ENCODE measurements around the gene TMEM127.
"Not testable (repeated sequence)": the region's sequence is repeated elsewhere in the genome, so short reads cannot be mapped to it uniquely, and the experiment has no call there.

TMEM127 gene

GRCh38 chr2:96240341-96241038, 25.3 kb downstream of the TMEM127 start:
- DNase-seq, result no peak

- DNase-seq, result no peak
Measured at GRCh38 chr2:96239745-96240264, 26.0 kb downstream of the TMEM127 start.

- no peak for DNase-seq
Measured at GRCh38 chr2:96239091-96239490, 26.7 kb downstream of the TMEM127 start.

- DNase-seq, result no peak
Measured at GRCh38 chr2:96238266-96238665, 27.5 kb downstream of the TMEM127 start.

- DNase-seq, result no peak
Measured at GRCh38 chr2:96236882-96237281, 28.9 kb downstream of the TMEM127 start.

- no peak for DNase-seq
Measured at GRCh38 chr2:96233880-96234316, 31.9 kb downstream of the TMEM127 start.

- DNase-seq, result no peak
Measured at GRCh38 chr2:96233436-96233835, 32.4 kb downstream of the TMEM127 start.

GRCh38 chr2:96231316-96231715, 34.5 kb downstream of the TMEM127 start:
- DNase-seq, result no peak

GRCh38 chr2:96225016-96225533, 40.7 kb downstream of the TMEM127 start:
- no peak for DNase-seq

GRCh38 chr2:96221106-96221505, 44.7 kb downstream of the TMEM127 start:
- not testable (repeated sequence) for DNase-seq

- DNase-seq, result not testable (repeated sequence)
Measured at GRCh38 chr2:96219959-96220358, 45.8 kb downstream of the TMEM127 start.

- DNase-seq, result no peak
Measured at GRCh38 chr2:96218508-96219131, 47.2 kb downstream of the TMEM127 start.

- DNase-seq, result no peak
Measured at GRCh38 chr2:96214554-96214953, 51.2 kb downstream of the TMEM127 start.

GRCh38 chr2:96213379-96213778, 52.4 kb downstream of the TMEM127 start:
- DNase-seq, result no peak

- DNase-seq, result no peak
Measured at GRCh38 chr2:96212339-96212738, 53.5 kb downstream of the TMEM127 start.

- no peak for DNase-seq
Measured at GRCh38 chr2:96209729-96210085, 56.1 kb downstream of the TMEM127 start.

- DNase-seq, result no peak
Measured at GRCh38 chr2:96209011-96209728, 56.6 kb downstream of the TMEM127 start.

GRCh38 chr2:96208143-96209010, 57.4 kb downstream of the TMEM127 start, which contains the start of gene STARD7:
TSS of gene STARD7 (minus strand) at chr2:96208827. CDS start at chr2:96208434, 393 bp downstream.
- DNase-seq, result peak; percentile 96

- no peak for DNase-seq
Measured at GRCh38 chr2:96207774-96208142, 58.0 kb downstream of the TMEM127 start.

GRCh38 chr2:96207073-96207773, 58.6 kb downstream of the TMEM127 start:
- no peak for DNase-seq

- DNase-seq, result no peak
Measured at GRCh38 chr2:96205888-96206287, 59.9 kb downstream of the TMEM127 start.
